ENCODE measurements around the gene NOXRED1.
A peak's percentile ranks its signal among the peaks of the same experiment; 100 is the strongest.
"Not testable (repeated sequence)": the region's sequence is repeated elsewhere in the genome, so short reads cannot be mapped to it uniquely, and the experiment has no call there.

NOXRED1 gene

DNA sequence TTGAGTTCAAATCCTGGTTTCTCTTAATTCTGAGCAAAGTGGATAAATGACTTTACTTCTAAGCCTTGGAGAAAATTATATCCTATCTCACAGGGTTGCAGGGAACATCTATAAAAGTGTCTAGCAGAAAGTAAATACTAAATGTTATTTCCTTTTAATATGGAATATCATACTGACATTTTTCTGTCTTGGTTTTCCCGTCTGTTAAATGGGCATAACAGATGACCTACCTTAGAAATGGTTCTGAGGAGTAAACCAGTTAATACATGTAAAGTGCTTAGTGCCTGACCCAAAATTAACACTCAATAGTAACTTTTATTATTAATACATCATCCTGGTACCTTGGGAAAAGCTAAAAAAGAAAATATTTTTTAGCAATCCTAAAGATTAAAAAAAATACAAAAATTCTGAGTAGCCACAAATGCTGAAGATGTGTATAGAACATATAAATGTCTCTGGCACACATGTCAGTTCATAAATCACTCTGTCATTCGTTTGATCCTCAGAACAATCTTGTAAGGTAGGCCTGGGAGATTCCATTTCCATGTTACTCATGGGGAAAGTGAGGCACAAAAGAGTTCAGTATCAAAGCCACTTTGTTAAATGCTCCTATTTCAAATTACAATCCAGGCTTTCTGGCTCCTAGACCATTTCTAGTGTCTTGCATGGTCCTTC, 32.8 kb upstream of the NOXRED1 start:
- Histone ChIP-seq H3K9ac (ENCODE audit: low read depth, low read length) (peak overlapping the region; percentile 79; the same call in 1 of the 2 replicates), H3K27ac (ENCODE audit: low read depth, low read length) (no peak overlapping the region)

DNA sequence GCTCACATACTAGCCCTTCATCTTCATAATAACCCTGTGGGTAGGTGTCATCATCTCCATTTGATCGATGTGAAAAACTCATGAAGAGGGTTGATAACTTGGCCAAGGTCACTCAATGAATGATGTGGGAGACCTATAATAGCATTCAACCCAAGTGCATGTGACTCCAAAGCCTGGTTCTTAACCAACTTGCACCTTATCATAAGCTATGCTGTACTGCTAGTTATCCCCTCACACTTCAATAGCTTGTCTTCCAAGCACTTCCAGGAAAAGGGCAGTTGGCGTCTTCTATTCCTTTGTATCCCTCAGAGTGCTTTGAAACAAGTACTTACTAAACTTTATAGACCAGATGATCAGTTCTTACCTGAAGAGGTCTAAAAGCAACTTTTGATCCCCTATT, 18.9 kb upstream of the NOXRED1 start:
- WGBS, result 84% methylated on average over 2 of the region's 2 CpGs
- H3K9ac ChIP-seq (ENCODE audit: low read depth, low read length), result no peak overlapping the region
- no peaks in the 10 kb centered on the region for H3K4me1 ChIP-seq (ENCODE audit: insufficient read depth, low read length)
- H3K4me3 ChIP-seq (ENCODE audit: low read length), result no peak overlapping the region
- peaks cover 65% of the 10 kb centered on the region for H3K36me3 ChIP-seq (ENCODE audit: insufficient read depth, low read length)
- no peaks in the 10 kb centered on the region for H3K27me3 ChIP-seq (ENCODE audit: insufficient read depth, low read length)
- H3K9me3 ChIP-seq (ENCODE audit: insufficient read depth, low read depth, low read length), result no peaks in the 10 kb centered on the region
- H3K27ac ChIP-seq (ENCODE audit: low read depth, low read length), result no peak overlapping the region

More for the DNA sequence above, 32.8 kb upstream of the NOXRED1 start:
- Histone ChIP-seq H3K4me1 (ENCODE audit: insufficient read depth, low read length) (peaks cover 6% of the 10 kb centered on the region; the same call in 1 of the 2 replicates), H3K27me3 (ENCODE audit: insufficient read depth, low read length) (no peaks in the 10 kb centered on the region), H3K36me3 (ENCODE audit: insufficient read depth, low read length) (peaks cover 36% of the 10 kb centered on the region), H3K9me3 (ENCODE audit: insufficient read depth, low read depth, low read length) (no peaks in the 10 kb centered on the region), H3K4me3 (ENCODE audit: low read length) (peak overlapping the region; percentile 85)
- WGBS, result 100% methylated on average over 1 of the region's 2 CpGs

DNA sequence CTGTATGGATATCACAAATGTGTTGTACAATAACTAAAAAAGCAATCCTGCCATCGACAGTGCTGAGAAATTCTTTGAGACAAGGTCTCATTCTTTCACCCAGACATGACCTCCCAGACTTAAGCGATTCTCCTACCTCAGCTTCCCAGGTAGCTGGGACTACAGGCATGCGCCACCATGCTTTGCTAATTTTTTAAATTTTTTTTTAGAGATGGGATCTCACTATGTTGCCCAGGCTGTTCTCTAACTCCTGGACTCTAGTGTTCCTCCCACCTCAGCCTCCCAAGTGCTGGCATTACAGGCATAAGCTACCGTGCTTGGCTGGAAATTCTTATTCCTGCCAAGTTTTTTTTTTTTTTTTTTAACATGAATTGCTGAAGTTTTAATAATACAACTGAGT, 16.5 kb upstream of the NOXRED1 start:
- no peaks in the 10 kb centered on the region for H3K9me3 ChIP-seq (ENCODE audit: insufficient read depth, low read depth, low read length)
- peaks cover 80% of the 10 kb centered on the region for H3K36me3 ChIP-seq (ENCODE audit: insufficient read depth, low read length)
- WGBS, result 91% methylated on average over 4 of the region's 4 CpGs
- H3K4me3 ChIP-seq (ENCODE audit: low read length), result no peak overlapping the region
- no peak overlapping the region for H3K9ac ChIP-seq (ENCODE audit: low read depth, low read length)
- no peaks in the 10 kb centered on the region for H3K27me3 ChIP-seq (ENCODE audit: insufficient read depth, low read length)
- H3K27ac ChIP-seq (ENCODE audit: low read depth, low read length), result no peak overlapping the region
- no peaks in the 10 kb centered on the region for H3K4me1 ChIP-seq (ENCODE audit: insufficient read depth, low read length)

DNA sequence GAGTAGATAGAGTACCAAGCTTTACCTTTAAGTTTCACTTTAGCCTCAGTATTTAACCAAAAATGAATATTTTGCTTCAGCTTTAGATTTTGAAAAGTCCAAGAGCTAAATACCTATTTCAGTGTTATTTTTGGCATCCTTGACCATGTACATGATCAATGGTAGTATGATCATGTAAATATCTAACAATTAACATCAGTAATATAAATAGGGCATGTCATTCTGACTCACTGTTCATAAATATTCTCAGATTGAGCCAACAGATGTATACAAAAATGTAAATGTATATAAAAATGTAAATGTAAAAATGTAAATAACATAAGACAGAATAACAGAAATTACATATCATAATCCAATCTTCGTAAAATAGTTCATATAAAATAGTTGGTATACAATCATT, 15.3 kb upstream of the NOXRED1 start:
- Histone ChIP-seq H3K36me3 (ENCODE audit: insufficient read depth, low read length) (peaks cover 82% of the 10 kb centered on the region), H3K9ac (ENCODE audit: low read depth, low read length) (no peak overlapping the region), H3K27ac (ENCODE audit: low read depth, low read length) (no peak overlapping the region), H3K9me3 (ENCODE audit: insufficient read depth, low read depth, low read length) (no peaks in the 10 kb centered on the region), H3K27me3 (ENCODE audit: insufficient read depth, low read length) (no peaks in the 10 kb centered on the region), H3K4me3 (ENCODE audit: low read length) (no peak overlapping the region), H3K4me1 (ENCODE audit: insufficient read depth, low read length) (no peaks in the 10 kb centered on the region)
- no CpG with 5 or more reads among the region's 1 CpG for WGBS

DNA sequence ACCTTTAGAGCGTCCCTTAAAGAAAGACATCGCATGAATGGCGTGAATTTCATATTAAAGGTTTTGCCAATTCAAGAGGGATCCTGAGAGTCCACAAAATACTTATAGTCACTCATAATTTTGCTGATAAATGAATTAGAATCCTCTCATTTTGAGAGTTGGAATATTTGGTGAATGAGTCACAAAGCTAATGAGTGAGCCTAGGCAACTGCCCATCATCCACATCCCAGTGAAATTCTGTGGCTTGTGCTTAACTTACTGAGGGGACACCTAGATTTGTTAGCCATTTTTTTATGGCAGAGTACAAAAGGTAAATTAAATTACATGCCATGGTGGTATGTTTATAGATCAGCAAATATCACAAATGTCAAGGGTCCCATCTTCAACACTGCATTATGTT, 12.7 kb upstream of the NOXRED1 start:
- 98% methylated on average over 3 of the region's 3 CpGs for WGBS
- Histone ChIP-seq H3K9me3 (ENCODE audit: insufficient read depth, low read depth, low read length) (no peaks in the 10 kb centered on the region), H3K4me3 (ENCODE audit: low read length) (no peak overlapping the region), H3K36me3 (ENCODE audit: insufficient read depth, low read length) (peaks cover 74% of the 10 kb centered on the region), H3K27me3 (ENCODE audit: insufficient read depth, low read length) (no peaks in the 10 kb centered on the region), H3K27ac (ENCODE audit: low read depth, low read length) (no peak overlapping the region), H3K9ac (ENCODE audit: low read depth, low read length) (no peak overlapping the region), H3K4me1 (ENCODE audit: insufficient read depth, low read length) (no peaks in the 10 kb centered on the region)

DNA sequence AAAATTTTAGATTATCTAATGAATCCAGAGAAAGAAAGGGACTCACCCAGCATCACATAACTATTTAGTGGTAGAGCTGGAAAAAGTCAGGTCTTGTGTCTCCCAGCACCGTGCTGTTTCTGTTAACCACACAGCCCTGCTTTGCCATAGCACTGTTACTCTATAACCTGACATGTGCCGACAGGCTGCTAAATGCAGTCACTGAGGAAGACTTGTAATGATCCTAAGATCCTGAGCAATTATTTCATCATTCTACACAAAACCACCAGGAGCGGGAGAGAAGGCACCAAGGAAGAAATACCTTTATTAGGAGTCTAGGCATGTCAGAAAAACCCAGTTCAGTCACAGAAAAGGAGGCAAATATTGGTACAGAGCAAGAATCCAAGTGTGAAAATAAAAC, 3.1 kb upstream of the NOXRED1 start:
- 0 out of 2 replicates have a peak, but pooled peaks cover 10% of the 10 kb centered on the region for H3K4me1 ChIP-seq (ENCODE audit: insufficient read depth, low read length)
- no peak overlapping the region for H3K4me3 ChIP-seq (ENCODE audit: low read length)
- H3K27me3 ChIP-seq (ENCODE audit: insufficient read depth, low read length), result no peaks in the 10 kb centered on the region
- no peak overlapping the region for H3K27ac ChIP-seq (ENCODE audit: low read depth, low read length)
- 97% methylated on average over 3 of the region's 3 CpGs for WGBS
- H3K9ac ChIP-seq (ENCODE audit: low read depth, low read length), result no peak overlapping the region
- H3K36me3 ChIP-seq (ENCODE audit: insufficient read depth, low read length), result peaks cover 67% of the 10 kb centered on the region
- H3K9me3 ChIP-seq (ENCODE audit: insufficient read depth, low read depth, low read length), result no peaks in the 10 kb centered on the region

DNA sequence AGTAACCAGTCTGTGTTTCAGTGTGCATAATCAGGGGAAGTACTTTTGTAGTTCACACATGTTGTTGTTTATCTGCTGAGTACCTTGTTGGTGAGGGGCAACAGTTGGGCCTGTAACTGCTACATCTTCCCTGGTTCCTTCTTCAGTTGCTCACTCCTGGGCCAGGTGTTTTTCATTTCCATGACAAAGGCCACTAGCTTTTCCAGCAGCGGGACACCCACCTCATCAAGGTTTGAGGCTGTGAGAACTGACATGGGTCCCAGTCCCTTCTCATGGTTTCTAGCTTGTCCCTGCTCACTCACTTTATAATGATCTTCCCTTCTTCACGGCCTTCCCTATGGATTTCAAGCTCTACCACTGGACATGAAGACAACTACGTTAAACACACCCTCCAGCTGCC, 1.5 kb upstream of the NOXRED1 start:
- no peaks in the 10 kb centered on the region for H3K27me3 ChIP-seq (ENCODE audit: insufficient read depth, low read length)
- H3K4me3 ChIP-seq (ENCODE audit: low read length), result no peak overlapping the region
- H3K4me1 ChIP-seq (ENCODE audit: insufficient read depth, low read length), result 0 out of 2 replicates have a peak, but pooled peaks cover 10% of the 10 kb centered on the region
- WGBS, result 78% methylated on average over 3 of the region's 3 CpGs
- H3K9ac ChIP-seq (ENCODE audit: low read depth, low read length), result no peak overlapping the region
- no peaks in the 10 kb centered on the region for H3K9me3 ChIP-seq (ENCODE audit: insufficient read depth, low read depth, low read length)
- H3K36me3 ChIP-seq (ENCODE audit: insufficient read depth, low read length), result peaks cover 66% of the 10 kb centered on the region
- no peak overlapping the region for H3K27ac ChIP-seq (ENCODE audit: low read depth, low read length)

DNA sequence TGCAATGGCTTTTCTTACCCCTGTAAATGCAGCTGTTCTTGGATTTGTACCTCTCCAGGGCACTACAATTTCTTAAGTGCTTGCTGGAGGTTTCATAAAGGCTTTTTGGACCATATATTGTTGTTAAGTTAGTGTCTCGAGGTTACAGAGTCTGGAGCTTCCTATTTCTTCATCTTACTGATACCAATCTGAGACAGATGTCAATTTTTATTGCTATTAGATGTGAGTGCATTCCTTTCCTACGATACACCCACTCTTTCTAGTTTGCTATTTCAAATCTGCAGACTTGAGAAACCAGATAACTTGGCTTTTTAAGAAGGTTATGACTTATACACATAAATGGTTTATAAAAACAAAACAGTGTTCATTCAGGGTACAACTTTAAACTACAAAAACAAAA, 2.1 kb downstream of the NOXRED1 start:
- no CpG with 5 or more reads among the region's 2 CpGs for WGBS
- Histone ChIP-seq H3K36me3 (ENCODE audit: insufficient read depth, low read length) (peaks cover 29% of the 10 kb centered on the region), H3K27ac (ENCODE audit: low read depth, low read length) (no peak overlapping the region)

DNA sequence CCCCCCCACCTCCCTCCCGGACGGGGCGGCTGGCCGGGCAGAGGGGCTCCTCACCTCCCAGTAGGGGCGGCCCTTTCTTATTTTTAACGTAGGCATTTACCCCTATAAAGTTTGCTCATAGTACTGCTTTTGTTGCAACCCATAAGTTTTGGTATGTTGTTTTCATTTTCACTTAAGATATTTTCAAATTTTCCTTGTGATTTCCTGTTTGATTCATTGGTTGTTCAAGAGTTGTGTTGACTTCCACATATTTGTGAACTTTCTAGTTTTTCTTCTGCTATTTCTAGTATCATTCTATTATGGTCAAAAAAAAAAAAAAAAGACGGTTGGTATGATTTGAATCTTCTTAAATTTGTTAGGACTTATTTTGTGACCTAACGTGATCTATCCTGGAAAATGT, 6.5 kb downstream of the NOXRED1 start:
- no peak overlapping the region for H3K27ac ChIP-seq (ENCODE audit: low read depth, low read length)
- 96% methylated on average over 8 of the region's 8 CpGs for WGBS
- H3K36me3 ChIP-seq (ENCODE audit: insufficient read depth, low read length), result peaks cover 3% of the 10 kb centered on the region; the same call in 1 of the 2 replicates
- H3K4me3 ChIP-seq (ENCODE audit: low read length), result no peak overlapping the region
- H3K9me3 ChIP-seq (ENCODE audit: insufficient read depth, low read depth, low read length), result peaks cover 13% of the 10 kb centered on the region
- no peaks in the 10 kb centered on the region for H3K4me1 ChIP-seq (ENCODE audit: insufficient read depth, low read length)
- no peak overlapping the region for H3K9ac ChIP-seq (ENCODE audit: low read depth, low read length)
- H3K27me3 ChIP-seq (ENCODE audit: insufficient read depth, low read length), result no peaks in the 10 kb centered on the region

More for the DNA sequence above, 2.1 kb downstream of the NOXRED1 start:
- H3K4me3 ChIP-seq (ENCODE audit: low read length), result no peak overlapping the region
- H3K27me3 ChIP-seq (ENCODE audit: insufficient read depth, low read length), result no peaks in the 10 kb centered on the region
- H3K4me1 ChIP-seq (ENCODE audit: insufficient read depth, low read length), result 0 out of 2 replicates have a peak, but pooled peaks cover 10% of the 10 kb centered on the region
- no peak overlapping the region for H3K9ac ChIP-seq (ENCODE audit: low read depth, low read length)
- peaks cover 13% of the 10 kb centered on the region for H3K9me3 ChIP-seq (ENCODE audit: insufficient read depth, low read depth, low read length)

DNA sequence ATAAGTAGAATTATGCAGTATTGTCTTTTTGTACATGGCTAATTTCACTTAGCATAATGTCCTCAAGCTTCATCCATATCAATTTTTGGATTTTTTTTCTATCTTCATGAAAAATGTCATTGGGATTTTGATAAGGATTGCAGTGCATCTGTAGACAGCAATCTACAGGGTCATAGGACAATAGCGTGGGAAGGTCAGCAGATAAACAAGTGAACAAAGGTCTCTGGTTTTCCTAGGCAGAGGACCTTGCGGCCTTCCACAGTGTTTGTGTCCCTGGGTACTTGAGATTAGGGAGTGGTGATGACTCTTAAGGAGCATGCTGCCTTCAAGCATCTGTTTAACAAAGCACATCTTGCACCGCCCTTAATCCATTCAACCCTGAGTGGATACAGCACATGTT, 7.2 kb downstream of the NOXRED1 start:
- not testable (repeated sequence) for H3K4me3 ChIP-seq (ENCODE audit: low read length); H3K9ac ChIP-seq (ENCODE audit: low read depth, low read length); H3K36me3 ChIP-seq (ENCODE audit: insufficient read depth, low read length); H3K27me3 ChIP-seq (ENCODE audit: insufficient read depth, low read length); H3K27ac ChIP-seq (ENCODE audit: low read depth, low read length); H3K4me1 ChIP-seq (ENCODE audit: insufficient read depth, low read length)
- peaks cover 13% of the 10 kb centered on the region for H3K9me3 ChIP-seq (ENCODE audit: insufficient read depth, low read depth, low read length)
- WGBS, result 76% methylated on average over 1 of the region's 3 CpGs

DNA sequence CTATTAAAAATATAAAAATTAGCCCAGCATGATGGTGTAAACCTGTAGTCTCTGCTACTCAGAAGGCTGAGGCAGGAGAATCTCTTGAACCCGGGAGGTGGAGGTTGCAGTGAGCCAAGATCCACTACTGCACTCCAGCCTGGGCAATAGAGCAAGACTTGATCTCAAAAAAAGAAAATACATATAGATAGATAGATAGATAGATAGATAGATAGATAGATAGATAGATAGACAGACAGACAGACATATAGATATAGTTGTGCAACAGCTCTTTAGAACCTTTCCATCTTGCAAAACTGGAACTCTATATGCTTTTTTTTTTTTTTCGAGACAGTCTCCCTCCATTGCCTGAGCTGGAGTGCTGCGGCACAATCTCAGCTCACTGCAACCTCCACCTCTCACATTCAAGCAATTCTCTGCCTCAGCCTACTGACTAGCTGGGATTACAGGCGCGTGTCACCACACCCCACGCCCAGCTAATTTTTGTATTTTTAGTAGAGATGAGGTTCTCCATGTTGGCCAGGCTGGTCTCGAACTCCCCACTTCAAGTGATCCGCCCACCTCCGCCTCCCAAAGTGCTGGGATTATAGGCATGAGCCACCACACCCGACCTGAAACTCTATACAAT, 7.8 kb downstream of the NOXRED1 start:
- H3K4me1 ChIP-seq (ENCODE audit: insufficient read depth, low read length); H3K36me3 ChIP-seq (ENCODE audit: insufficient read depth, low read length); H3K27me3 ChIP-seq (ENCODE audit: insufficient read depth, low read length); H3K4me3 ChIP-seq (ENCODE audit: low read length); H3K27ac ChIP-seq (ENCODE audit: low read depth, low read length); H3K9ac ChIP-seq (ENCODE audit: low read depth, low read length): not testable (repeated sequence)
- 96% methylated on average over 10 of the region's 10 CpGs for WGBS
- peaks cover 13% of the 10 kb centered on the region for H3K9me3 ChIP-seq (ENCODE audit: insufficient read depth, low read depth, low read length)
